PC-3 (cell line): ENCODE measurements around the gene PEPD. TPM values are rescaled to one million over a fixed set of nuclear protein-coding genes. Genes with fewer than 3 reads are reported as not detected.

ENCODE experiments used
- ATAC-seq: fragments of 200-7000 bp; cut with Tn5 transposase; 2 replicates; pipeline ENCODE4 v1.9.1; 2020; ENCODE audit warnings: mild to moderate bottlenecking, moderate library complexity
- BruUV-seq: library from RNA; stranded (reverse); fragments of 400-500 nt; replicated peaks from 2 replicates; lab custom pipeline; 2021; lab: Mats Ljungman, UMichigan
- CTCF ChIA-PET: fragments of 300-600 bp; sonication (Branson Sonifier 250); formaldehyde crosslinking; loops from one replicate; lab custom pipeline; 2022; ENCODE audit warnings: antibody characterized with exemption; lab: Charles Lee
- POLR2A ChIA-PET: fragments of 300-600 bp; sonication (Branson Sonifier 250); formaldehyde crosslinking; loops from one replicate; lab custom pipeline; 2022; ENCODE audit warnings: antibody characterized with exemption; ENCODE audit not compliant: unreplicated experiment; lab: Charles Lee
- DNase-seq: peaks from one replicate; pipeline ENCODE4 v3.0.0-alpha.2; 2015
- H2AFZ ChIP-seq: fragments of 300-600 bp; sonication (generic); 2 replicates; pipeline ENCODE4 v1.6.0; 2016; ENCODE audit warnings: antibody characterized with exemption, low read length
- H3F3A ChIP-seq: fragments of 300-600 bp; sonication (generic); one replicate; pipeline ENCODE4 v1.6.0; 2017; ENCODE audit warnings: antibody characterized with exemption, low read length, control low read depth, mild to moderate bottlenecking; ENCODE audit not compliant: unreplicated experiment
- H3K27ac ChIP-seq: fragments of 300-600 bp; sonication (generic); 2 replicates; pipeline ENCODE4 v1.5.1; 2016; ENCODE audit warnings: mild to moderate bottlenecking, low read length
- H3K27me3 ChIP-seq: fragments of 300-600 bp; sonication (generic); 2 replicates; pipeline ENCODE4 v1.6.1; 2016; ENCODE audit warnings: low read length, mixed read lengths
- H3K36me3 ChIP-seq: fragments of 300-600 bp; sonication (generic); 2 replicates; pipeline ENCODE4 v1.6.1; 2016; ENCODE audit warnings: low read depth, mixed run types, low read length, mixed read lengths
- H3K4me1 ChIP-seq: fragments of 300-600 bp; sonication (generic); 2 replicates; pipeline ENCODE4 v1.5.1; 2016; ENCODE audit warnings: low read length; ENCODE audit not compliant: insufficient read depth
- H3K4me2 ChIP-seq: fragments of 300-600 bp; sonication (generic); 2 replicates; pipeline ENCODE4 v1.6.0; 2016; ENCODE audit warnings: low read length
- H3K4me3 ChIP-seq: fragments of 300-600 bp; sonication (generic); 2 replicates; pipeline ENCODE4 v1.5.1; 2016; ENCODE audit warnings: mild to moderate bottlenecking, low read length, mixed read lengths
- H3K79me2 ChIP-seq: fragments of 300-600 bp; sonication (generic); 2 replicates; pipeline ENCODE4 v1.6.1; 2017; ENCODE audit warnings: low read length, mixed read lengths
- H3K9ac ChIP-seq: fragments of 300-600 bp; sonication (generic); 2 replicates; pipeline ENCODE4 v1.6.0; 2016; ENCODE audit warnings: mild to moderate bottlenecking, low read length
- H3K9me2 ChIP-seq: fragments of 300-600 bp; sonication (generic); replicated peaks from 2 replicates; pipeline ENCODE4 v1.6.1; 2016; ENCODE audit warnings: mixed run types, low read length, mixed read lengths
- H3K9me3 ChIP-seq: fragments of 300-600 bp; sonication (generic); 2 replicates; pipeline ENCODE4 v1.6.1; 2016; ENCODE audit warnings: low read length, mixed read lengths
- H4K20me1 ChIP-seq: fragments of 300-600 bp; sonication (generic); 2 replicates; pipeline ENCODE4 v1.6.1; 2016; ENCODE audit warnings: low read length, mixed read lengths
- EZH2 ChIP-seq: fragments of 300-600 bp; sonication (generic); IDR thresholded peaks from one replicate; pipeline ENCODE4 v1.6.1; 2017; ENCODE audit warnings: antibody characterized with exemption, mild to moderate bottlenecking, low read length; ENCODE audit not compliant: unreplicated experiment
- EZH2phosphoT487 ChIP-seq: fragments of 300-600 bp; sonication (generic); IDR thresholded peaks from 2 replicates; pipeline ENCODE4 v1.6.1; 2018; ENCODE audit warnings: mild to moderate bottlenecking, antibody characterized with exemption, low read length, borderline replicate concordance
- intact Hi-C: fragments of 100-400 bp; cut with micrococcal nuclease; formaldehyde crosslinking; loops from 2 replicates; pipeline ENCODE4 v1.9.0; 2023
- total RNA-seq: library from RNA; depleted of rRNA; stranded (reverse); fragments of >200 nt; gene quantifications from 2 replicates; pipeline ENCODE4 v1.2.3, GENCODE V29; 2014
- TF ChIP-seq, protein P1 (sequence below): fragments of 300-600 bp; sonication (generic); conservative IDR thresholded peaks from 2 replicates; pipeline ENCODE4 v1.5.1; 2017; ENCODE audit warnings: antibody characterized with exemption, low read depth, mild to moderate bottlenecking, low read length

The PEPD gene
- total RNA-seq, 1 experiment from 2014 or later = 53.4 TPM

- Histone ChIP-seq H3K9me3 (no peaks in the 10 kb centered on the region), H3K4me2 (no peak overlapping the region), H3K79me2 (no peaks in the 10 kb centered on the region), H3F3A (no peaks in the 10 kb centered on the region), H3K9me2 (no peaks in the 10 kb centered on the region), H2AFZ (no peak overlapping the region), H3K27ac (no peak overlapping the region), H3K36me3 (no peaks in the 10 kb centered on the region), H3K4me3 (no peak overlapping the region), H3K4me1 (no peaks in the 10 kb centered on the region), H3K9ac (no peak overlapping the region), H4K20me1 (no peaks in the 10 kb centered on the region), H3K27me3 (no peaks in the 10 kb centered on the region)
- intact Hi-C loops = no loop called here
- POLR2A ChIA-PET = no interaction called here
- CTCF ChIA-PET = no interaction called here
- no peak for TF ChIP-seq EZH2phosphoT487
- TF ChIP-seq EZH2 = no peak
- TF ChIP-seq, protein P1, sequence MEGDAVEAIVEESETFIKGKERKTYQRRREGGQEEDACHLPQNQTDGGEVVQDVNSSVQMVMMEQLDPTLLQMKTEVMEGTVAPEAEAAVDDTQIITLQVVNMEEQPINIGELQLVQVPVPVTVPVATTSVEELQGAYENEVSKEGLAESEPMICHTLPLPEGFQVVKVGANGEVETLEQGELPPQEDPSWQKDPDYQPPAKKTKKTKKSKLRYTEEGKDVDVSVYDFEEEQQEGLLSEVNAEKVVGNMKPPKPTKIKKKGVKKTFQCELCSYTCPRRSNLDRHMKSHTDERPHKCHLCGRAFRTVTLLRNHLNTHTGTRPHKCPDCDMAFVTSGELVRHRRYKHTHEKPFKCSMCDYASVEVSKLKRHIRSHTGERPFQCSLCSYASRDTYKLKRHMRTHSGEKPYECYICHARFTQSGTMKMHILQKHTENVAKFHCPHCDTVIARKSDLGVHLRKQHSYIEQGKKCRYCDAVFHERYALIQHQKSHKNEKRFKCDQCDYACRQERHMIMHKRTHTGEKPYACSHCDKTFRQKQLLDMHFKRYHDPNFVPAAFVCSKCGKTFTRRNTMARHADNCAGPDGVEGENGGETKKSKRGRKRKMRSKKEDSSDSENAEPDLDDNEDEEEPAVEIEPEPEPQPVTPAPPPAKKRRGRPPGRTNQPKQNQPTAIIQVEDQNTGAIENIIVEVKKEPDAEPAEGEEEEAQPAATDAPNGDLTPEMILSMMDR = no peak
- ATAC-seq (no peak), DNase-seq (no peak)
- BruUV-seq = no TSS peak
Measured at GRCh38 chr19:33500991-33501390, 20.6 kb downstream of the PEPD start.

DNA sequence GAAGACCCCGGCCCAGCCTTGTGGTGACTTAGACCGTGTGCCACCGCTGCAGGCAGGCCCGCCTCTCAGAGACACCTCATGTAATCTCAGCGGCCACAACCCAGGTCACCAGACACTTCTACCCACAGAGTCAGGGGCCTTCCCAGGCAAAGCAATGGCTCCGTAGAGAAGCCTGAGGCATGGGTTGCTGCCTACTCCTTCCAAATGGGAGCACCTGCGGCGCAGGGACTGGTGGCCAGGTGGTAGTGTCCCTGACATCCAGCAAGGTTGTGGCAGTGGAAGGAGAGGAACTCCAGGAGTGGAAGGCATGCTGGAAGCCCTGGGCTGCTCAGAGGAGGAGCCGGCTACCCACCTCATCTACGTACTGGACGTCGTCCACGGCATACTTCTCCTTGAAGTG is 21.0 kb downstream of the PEPD start:
- no peak overlapping the region for H3K9ac ChIP-seq
- no peak for DNase-seq
- ChIA-PET CTCF (no interaction called here), POLR2A (no interaction called here)
- no peak for ATAC-seq
- H2AFZ ChIP-seq = no peak overlapping the region
- intact Hi-C loops = no loop called here
- BruUV-seq = no TSS peak
- H3K36me3 ChIP-seq = no peaks in the 10 kb centered on the region
- no peaks in the 10 kb centered on the region for H4K20me1 ChIP-seq
- no peaks in the 10 kb centered on the region for H3K9me2 ChIP-seq
- TF ChIP-seq EZH2 = no peak
- TF ChIP-seq, protein P1 = no peak
- no peak for TF ChIP-seq EZH2phosphoT487
- no peak overlapping the region for H3K4me3 ChIP-seq
- H3K27ac ChIP-seq = no peak overlapping the region
- no peak overlapping the region for H3K4me2 ChIP-seq
- H3F3A ChIP-seq = no peaks in the 10 kb centered on the region
- no peaks in the 10 kb centered on the region for H3K9me3 ChIP-seq
- no peaks in the 10 kb centered on the region for H3K4me1 ChIP-seq
- no peaks in the 10 kb centered on the region for H3K79me2 ChIP-seq
- no peaks in the 10 kb centered on the region for H3K27me3 ChIP-seq

- Histone ChIP-seq H3K4me1 (no peaks in the 10 kb centered on the region), H4K20me1 (no peaks in the 10 kb centered on the region), H3K9me2 (no peaks in the 10 kb centered on the region), H3F3A (no peaks in the 10 kb centered on the region), H3K9me3 (no peaks in the 10 kb centered on the region), H3K27ac (no peak overlapping the region), H3K4me2 (no peak overlapping the region), H3K9ac (no peak overlapping the region), H3K36me3 (no peaks in the 10 kb centered on the region), H2AFZ (no peak overlapping the region), H3K79me2 (no peaks in the 10 kb centered on the region), H3K4me3 (no peak overlapping the region), H3K27me3 (no peaks in the 10 kb centered on the region)
- no peak for TF ChIP-seq EZH2
- TF ChIP-seq, protein P1 = no peak
- no peak for TF ChIP-seq EZH2phosphoT487
- no peak for DNase-seq
- POLR2A ChIA-PET = no interaction called here
- intact Hi-C loops = no loop called here
- ATAC-seq = no peak
- CTCF ChIA-PET = no interaction called here
- no TSS peak for BruUV-seq
Measured at GRCh38 chr19:33499671-33500506, 21.7 kb downstream of the PEPD start.
